ENCODE measurements around the gene INF2.
"Not testable (repeated sequence)": the region's sequence is repeated elsewhere in the genome, so short reads cannot be mapped to it uniquely, and the experiment has no call there.

INF2 gene

GRCh38 chr14:104728631-104729030 is 39.2 kb downstream of the INF2 start:
- Histone ChIP-seq H4K91ac (ENCODE audit: low read depth, low read length, poor library complexity) (no peak overlapping the region), H3K27ac (replicated peaks; ENCODE audit: low read length) (no peak overlapping the region), H3K36me3 (replicated peaks in 1 of 2; ENCODE audit: control insufficient read depth in 2 of 2, insufficient read depth in 2 of 2, low read length in 2 of 2) (no peaks in the 10 kb centered on the region), H2AFZ (ENCODE audit: low read length) (no peak overlapping the region), H3K4me1 (ENCODE audit: control insufficient read depth in 2 of 2, insufficient read depth in 1 of 2, low read depth in 1 of 2, low read length in 2 of 2) (peaks cover 15 to 17% of the 10 kb centered on the region in 2 donors), H3K9ac (ENCODE audit: low read depth, low read length, poor library complexity) (no peak overlapping the region), H3K4me2 (ENCODE audit: insufficient read depth, low read length, poor library complexity, severe bottlenecking) (no peak overlapping the region), H3K18ac (ENCODE audit: low read length) (peak overlapping the region; percentile 71), H2BK120ac (ENCODE audit: low read depth, low read length) (no peak overlapping the region), H3K9me3 (replicated peaks in 1 of 2; ENCODE audit: control insufficient read depth in 2 of 2, insufficient read depth in 1 of 2, low read depth in 1 of 2, low read length in 2 of 2) (peaks cover 0 to 3% of the 10 kb centered on the region in 2 donors), H4K8ac (ENCODE audit: low read depth, low read length) (no peak overlapping the region), H2BK12ac (ENCODE audit: low read length) (no peak overlapping the region), H3K79me1 (ENCODE audit: low read depth, low read length) (peaks cover 14% of the 10 kb centered on the region), H3K23ac (ENCODE audit: low read depth, low read length, poor library complexity) (peak overlapping the region; percentile 17), H3K14ac (ENCODE audit: low read length) (peak overlapping the region; percentile 89), H2BK15ac (ENCODE audit: low read length) (peak overlapping the region; percentile 6), H3K4me3 (ENCODE audit: low read length in 2 of 2) (no peak overlapping the region), H3K27me3 (ENCODE audit: control insufficient read depth in 3 of 3, insufficient read depth in 3 of 3, low read depth in 1 of 3, low read length in 3 of 3) (no peaks in the 10 kb centered on the region), H2BK5ac (ENCODE audit: low read length) (peak overlapping the region; percentile 66), H2AK5ac (ENCODE audit: low read depth, low read length) (peak overlapping the region; percentile 90), H3K4ac (ENCODE audit: low read length) (peak overlapping the region; percentile 37)
- no CpG with 5 or more reads among the region's 17 CpGs for WGBS, 2 donors (ENCODE audit: extremely low coverage in 2 of 2, insufficient read length in 2 of 2, insufficient replicate concordance in 1 of 2)
- no peak for DNase-seq (ENCODE audit: low spot score)

GRCh38 chr14:104729176-104729834 is 39.9 kb downstream of the INF2 start:
- not testable (repeated sequence) for H4K8ac ChIP-seq (ENCODE audit: low read depth, low read length); H4K91ac ChIP-seq (ENCODE audit: low read depth, low read length, poor library complexity); H3K4me2 ChIP-seq (ENCODE audit: insufficient read depth, low read length, poor library complexity, severe bottlenecking); H2BK12ac ChIP-seq (ENCODE audit: low read length); H3K36me3 ChIP-seq (replicated peaks in 1 of 2; ENCODE audit: control insufficient read depth in 2 of 2, insufficient read depth in 2 of 2, low read length in 2 of 2); H3K4me3 ChIP-seq (ENCODE audit: low read length in 2 of 2); H3K27me3 ChIP-seq (ENCODE audit: control insufficient read depth in 3 of 3, insufficient read depth in 3 of 3, low read depth in 1 of 3, low read length in 3 of 3); H3K9me3 ChIP-seq (replicated peaks in 1 of 2; ENCODE audit: control insufficient read depth in 2 of 2, insufficient read depth in 1 of 2, low read depth in 1 of 2, low read length in 2 of 2); DNase-seq (ENCODE audit: low spot score); H3K4ac ChIP-seq (ENCODE audit: low read length); H3K27ac ChIP-seq (replicated peaks; ENCODE audit: low read length); H2BK120ac ChIP-seq (ENCODE audit: low read depth, low read length); H3K18ac ChIP-seq (ENCODE audit: low read length); H2AFZ ChIP-seq (ENCODE audit: low read length); H2BK15ac ChIP-seq (ENCODE audit: low read length)
- Histone ChIP-seq H3K23ac (ENCODE audit: low read depth, low read length, poor library complexity) (peak overlapping the region; percentile 44), H2AK5ac (ENCODE audit: low read depth, low read length) (peak overlapping the region; percentile 90), H3K79me1 (ENCODE audit: low read depth, low read length) (peaks cover 11% of the 10 kb centered on the region), H3K4me1 (ENCODE audit: control insufficient read depth in 2 of 2, insufficient read depth in 1 of 2, low read depth in 1 of 2, low read length in 2 of 2) (peaks cover 13 to 15% of the 10 kb centered on the region in 2 donors), H3K14ac (ENCODE audit: low read length) (peak overlapping the region; percentile 38), H3K9ac (ENCODE audit: low read depth, low read length, poor library complexity) (peak overlapping the region; percentile 63), H2BK5ac (ENCODE audit: low read length) (peak overlapping the region; percentile 19)
- no CpG with 5 or more reads among the region's 73 CpGs for WGBS, 2 donors (ENCODE audit: extremely low coverage in 2 of 2, insufficient read length in 2 of 2, insufficient replicate concordance in 1 of 2)

GRCh38 chr14:104729835-104730181 is 40.4 kb downstream of the INF2 start:
- no peak overlapping the region for H3K9ac ChIP-seq (ENCODE audit: low read depth, low read length, poor library complexity)
- no peak overlapping the region for H2BK120ac ChIP-seq (ENCODE audit: low read depth, low read length)
- H3K4me1 ChIP-seq (ENCODE audit: control insufficient read depth in 2 of 2, insufficient read depth in 1 of 2, low read depth in 1 of 2, low read length in 2 of 2): peaks cover 9 to 11% of the 10 kb centered on the region in 2 donors
- no peak overlapping the region for H4K91ac ChIP-seq (ENCODE audit: low read depth, low read length, poor library complexity)
- no peak overlapping the region for H3K4me3 ChIP-seq (ENCODE audit: low read length in 2 of 2)
- no peak overlapping the region for H2BK15ac ChIP-seq (ENCODE audit: low read length)
- no peak overlapping the region for H3K27ac ChIP-seq (replicated peaks; ENCODE audit: low read length)
- no peak overlapping the region for H2AFZ ChIP-seq (ENCODE audit: low read length)
- H2BK12ac ChIP-seq (ENCODE audit: low read length): no peak overlapping the region
- no peaks in the 10 kb centered on the region for H3K36me3 ChIP-seq (replicated peaks in 1 of 2; ENCODE audit: control insufficient read depth in 2 of 2, insufficient read depth in 2 of 2, low read length in 2 of 2)
- peak overlapping the region; percentile 71 for H3K14ac ChIP-seq (ENCODE audit: low read length)
- no peak overlapping the region for H2AK5ac ChIP-seq (ENCODE audit: low read depth, low read length)
- no CpG with 5 or more reads among the region's 16 CpGs for WGBS, 2 donors (ENCODE audit: extremely low coverage in 2 of 2, insufficient read length in 2 of 2, insufficient replicate concordance in 1 of 2)
- no peaks in the 10 kb centered on the region for H3K27me3 ChIP-seq (ENCODE audit: control insufficient read depth in 3 of 3, insufficient read depth in 3 of 3, low read depth in 1 of 3, low read length in 3 of 3)
- no peak overlapping the region for H3K18ac ChIP-seq (ENCODE audit: low read length)
- no peak overlapping the region for H4K8ac ChIP-seq (ENCODE audit: low read depth, low read length)
- H3K79me1 ChIP-seq (ENCODE audit: low read depth, low read length): peaks cover 7% of the 10 kb centered on the region
- no peak overlapping the region for H3K4me2 ChIP-seq (ENCODE audit: insufficient read depth, low read length, poor library complexity, severe bottlenecking)
- no peak for DNase-seq (ENCODE audit: low spot score)
- no peak overlapping the region for H3K4ac ChIP-seq (ENCODE audit: low read length)
- peaks cover 0 to 3% of the 10 kb centered on the region in 2 donors for H3K9me3 ChIP-seq (replicated peaks in 1 of 2; ENCODE audit: control insufficient read depth in 2 of 2, insufficient read depth in 1 of 2, low read depth in 1 of 2, low read length in 2 of 2)
- peak overlapping the region; percentile 91 for H3K23ac ChIP-seq (ENCODE audit: low read depth, low read length, poor library complexity)
- no peak overlapping the region for H2BK5ac ChIP-seq (ENCODE audit: low read length)

GRCh38 chr14:104730487-104730886 is 41.1 kb downstream of the INF2 start:
- Histone ChIP-seq H2BK5ac (ENCODE audit: low read length) (no peak overlapping the region), H2AFZ (ENCODE audit: low read length) (no peak overlapping the region), H3K27me3 (ENCODE audit: control insufficient read depth in 3 of 3, insufficient read depth in 3 of 3, low read depth in 1 of 3, low read length in 3 of 3) (no peaks in the 10 kb centered on the region), H4K8ac (ENCODE audit: low read depth, low read length) (no peak overlapping the region), H2BK15ac (ENCODE audit: low read length) (no peak overlapping the region), H3K36me3 (replicated peaks in 1 of 2; ENCODE audit: control insufficient read depth in 2 of 2, insufficient read depth in 2 of 2, low read length in 2 of 2) (no peaks in the 10 kb centered on the region), H3K14ac (ENCODE audit: low read length) (no peak overlapping the region), H3K27ac (replicated peaks; ENCODE audit: low read length) (no peak overlapping the region), H3K4ac (ENCODE audit: low read length) (no peak overlapping the region), H3K79me1 (ENCODE audit: low read depth, low read length) (peaks cover 5% of the 10 kb centered on the region), H3K23ac (ENCODE audit: low read depth, low read length, poor library complexity) (no peak overlapping the region), H3K9ac (ENCODE audit: low read depth, low read length, poor library complexity) (no peak overlapping the region), H3K4me1 (ENCODE audit: control insufficient read depth in 2 of 2, insufficient read depth in 1 of 2, low read depth in 1 of 2, low read length in 2 of 2) (peaks cover 5 to 11% of the 10 kb centered on the region in 2 donors), H3K18ac (ENCODE audit: low read length) (no peak overlapping the region), H3K4me2 (ENCODE audit: insufficient read depth, low read length, poor library complexity, severe bottlenecking) (no peak overlapping the region), H3K9me3 (replicated peaks in 1 of 2; ENCODE audit: control insufficient read depth in 2 of 2, insufficient read depth in 1 of 2, low read depth in 1 of 2, low read length in 2 of 2) (peaks cover 0 to 3% of the 10 kb centered on the region in 2 donors), H2BK12ac (ENCODE audit: low read length) (peak overlapping the region; percentile 84), H3K4me3 (ENCODE audit: low read length in 2 of 2) (no peak overlapping the region), H4K91ac (ENCODE audit: low read depth, low read length, poor library complexity) (no peak overlapping the region), H2AK5ac (ENCODE audit: low read depth, low read length) (no peak overlapping the region), H2BK120ac (ENCODE audit: low read depth, low read length) (no peak overlapping the region)
- DNase-seq (ENCODE audit: low spot score): no peak
- WGBS, 2 donors (ENCODE audit: extremely low coverage in 2 of 2, insufficient read length in 2 of 2, insufficient replicate concordance in 1 of 2): no CpG with 5 or more reads among the region's 5 CpGs
